OCI-LY7 (cell line): ENCODE data around the gene NTN3. TPM values are rescaled to one million over a fixed set of nuclear protein-coding genes. Genes with fewer than 3 reads are reported as not detected.

ENCODE experiments used
- BruUV-seq: library from RNA; stranded (reverse); fragments of 400-500 nt; replicated peaks from 2 replicates; lab custom pipeline; 2021; lab: Mats Ljungman, UMichigan
- CTCF ChIA-PET: fragments of 300-600 bp; sonication (Branson Sonifier 250); formaldehyde crosslinking; loops from one replicate; lab custom pipeline; 2022; ENCODE audit warnings: antibody characterized with exemption; ENCODE audit not compliant: unreplicated experiment; lab: Charles Lee
- POLR2A ChIA-PET: fragments of 300-600 bp; sonication (Branson Sonifier 250); formaldehyde crosslinking; loops from one replicate; lab custom pipeline; 2022; ENCODE audit warnings: antibody characterized with exemption; lab: Charles Lee
- DNase-seq: peaks from one replicate; pipeline ENCODE4 v3.0.0-alpha.2; 2015; ENCODE audit warnings: low spot score
- H2AFZ ChIP-seq: fragments of 200-600 bp; sonication (generic), shearing (Covaris generic); 2 replicates; pipeline ENCODE4 v1.6.1; 2014; ENCODE audit warnings: mild to moderate bottlenecking, antibody characterized with exemption, low read length, moderate library complexity
- H3K27ac ChIP-seq: fragments of 200-600 bp; sonication (generic); 2 replicates; pipeline ENCODE4 v1.5.1; 2014; ENCODE audit warnings: mixed run types, low read depth, mild to moderate bottlenecking, moderate library complexity, low read length, inconsistent platforms; ENCODE audit not compliant: poor library complexity, severe bottlenecking
- H3K36me3 ChIP-seq: fragments of 200-600 bp; sonication (generic); 2 replicates; pipeline ENCODE4 v1.6.1; 2014; ENCODE audit warnings: mild to moderate bottlenecking, antibody characterized with exemption, low read length, moderate library complexity, mixed read lengths; ENCODE audit not compliant: insufficient read depth
- H3K4me1 ChIP-seq: fragments of 200-600 bp; sonication (generic); 2 replicates; pipeline ENCODE4 v1.5.1; 2014; ENCODE audit warnings: mild to moderate bottlenecking, low read length; ENCODE audit not compliant: insufficient read depth, poor library complexity, severe bottlenecking
- H3K4me2 ChIP-seq: fragments of 200-600 bp; sonication (generic); 2 replicates; pipeline ENCODE4 v1.6.1; 2014; ENCODE audit warnings: mild to moderate bottlenecking, low read length
- H3K4me3 ChIP-seq: fragments of 200-600 bp; sonication (generic); 2 replicates; pipeline ENCODE4 v1.5.1; 2014; ENCODE audit warnings: mild to moderate bottlenecking, low read depth, low read length; ENCODE audit not compliant: poor library complexity, severe bottlenecking
- H3K79me2 ChIP-seq: fragments of 200-600 bp; sonication (generic); 2 replicates; pipeline ENCODE4 v1.6.1; 2016; ENCODE audit warnings: low read depth, mild to moderate bottlenecking, low read length, moderate library complexity, mixed read lengths; ENCODE audit not compliant: insufficient read depth
- H3K9me2 ChIP-seq: fragments of 200-600 bp; sonication (generic); 2 replicates; pipeline ENCODE4 v1.6.1; 2016; ENCODE audit warnings: mild to moderate bottlenecking, low read length, mixed read lengths; ENCODE audit not compliant: insufficient read depth
- H3K9me3 ChIP-seq: fragments of 200-600 bp; sonication (generic); 2 replicates; pipeline ENCODE4 v1.6.1; 2014; ENCODE audit warnings: mild to moderate bottlenecking, mixed run types, low read length, mixed read lengths
- H4K20me1 ChIP-seq: fragments of 200-600 bp; sonication (generic); 2 replicates; pipeline ENCODE4 v1.6.1; 2014; ENCODE audit warnings: mild to moderate bottlenecking, antibody characterized with exemption, low read length, moderate library complexity, mixed read lengths; ENCODE audit not compliant: insufficient read depth
- EZH2phosphoT487 ChIP-seq: fragments of 200-600 bp; sonication (generic); IDR thresholded peaks from 2 replicates; pipeline ENCODE4 v1.6.1; 2018; ENCODE audit warnings: low read depth, borderline replicate concordance, mild to moderate bottlenecking, mixed run types, antibody characterized with exemption, low read length, moderate library complexity, mixed read lengths
- intact Hi-C: fragments of 100-400 bp; cut with micrococcal nuclease; formaldehyde crosslinking; loops from one replicate; pipeline ENCODE4 v1.10.0; 2022; ENCODE audit not compliant: unreplicated experiment
- total RNA-seq, 2 experiments: library from RNA; depleted of rRNA in 1 of 2; stranded (reverse); fragments of >200 nt in 1 of 2; shearing (Covaris generic) in 1 of 2; gene quantifications; 2 replicates each; pipeline ENCODE4 v1.2.3, GENCODE V29; 2014 to 2022
- TF ChIP-seq, protein P1 (sequence below): fragments of 200-600 bp; sonication (generic); conservative IDR thresholded peaks from 2 replicates; pipeline ENCODE4 v1.5.1; 2014; ENCODE audit warnings: mild to moderate bottlenecking, antibody characterized with exemption, low read length, moderate library complexity, mixed read lengths

Gene NTN3
- total RNA-seq, 2 experiments from 2014 or later, result 1.7 to 2.3 TPM

DNA sequence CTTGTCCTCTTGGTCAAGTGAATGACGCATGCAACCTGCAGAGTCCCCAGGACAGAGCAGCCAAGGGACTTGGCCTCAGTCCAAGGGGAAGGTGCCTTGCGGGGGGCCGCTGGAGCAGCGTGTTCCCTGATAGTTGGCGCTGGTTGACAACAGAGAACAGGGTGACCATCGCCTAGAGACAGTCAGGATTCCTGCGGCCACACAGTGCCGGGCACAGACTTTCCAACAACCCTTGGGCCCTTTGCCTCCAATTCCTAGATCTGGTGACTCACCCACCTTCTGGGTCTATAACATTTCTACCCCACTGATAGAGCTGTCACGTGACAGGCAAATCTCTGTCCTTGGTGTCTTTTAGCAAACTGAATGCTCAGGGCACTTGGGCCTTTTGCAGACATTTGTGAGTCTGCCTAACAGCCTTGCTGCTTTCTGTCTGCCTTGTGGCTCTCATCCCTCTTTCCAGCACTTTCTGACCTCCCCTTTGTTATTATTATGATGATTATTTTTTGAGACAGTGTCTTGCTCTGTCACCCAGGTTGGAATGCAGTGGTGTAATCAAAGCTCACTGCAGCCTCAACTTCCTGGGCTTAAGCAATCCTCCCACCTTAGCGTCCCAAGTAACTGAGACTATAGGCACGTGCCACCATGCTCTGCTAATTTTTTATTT, 23.0 kb upstream of the NTN3 start:
- no peak overlapping the region for H3K4me2 ChIP-seq
- peaks cover 91% of the 10 kb centered on the region for H3K36me3 ChIP-seq
- TF ChIP-seq, protein P1, sequence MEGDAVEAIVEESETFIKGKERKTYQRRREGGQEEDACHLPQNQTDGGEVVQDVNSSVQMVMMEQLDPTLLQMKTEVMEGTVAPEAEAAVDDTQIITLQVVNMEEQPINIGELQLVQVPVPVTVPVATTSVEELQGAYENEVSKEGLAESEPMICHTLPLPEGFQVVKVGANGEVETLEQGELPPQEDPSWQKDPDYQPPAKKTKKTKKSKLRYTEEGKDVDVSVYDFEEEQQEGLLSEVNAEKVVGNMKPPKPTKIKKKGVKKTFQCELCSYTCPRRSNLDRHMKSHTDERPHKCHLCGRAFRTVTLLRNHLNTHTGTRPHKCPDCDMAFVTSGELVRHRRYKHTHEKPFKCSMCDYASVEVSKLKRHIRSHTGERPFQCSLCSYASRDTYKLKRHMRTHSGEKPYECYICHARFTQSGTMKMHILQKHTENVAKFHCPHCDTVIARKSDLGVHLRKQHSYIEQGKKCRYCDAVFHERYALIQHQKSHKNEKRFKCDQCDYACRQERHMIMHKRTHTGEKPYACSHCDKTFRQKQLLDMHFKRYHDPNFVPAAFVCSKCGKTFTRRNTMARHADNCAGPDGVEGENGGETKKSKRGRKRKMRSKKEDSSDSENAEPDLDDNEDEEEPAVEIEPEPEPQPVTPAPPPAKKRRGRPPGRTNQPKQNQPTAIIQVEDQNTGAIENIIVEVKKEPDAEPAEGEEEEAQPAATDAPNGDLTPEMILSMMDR, result no peak
- no peak for TF ChIP-seq EZH2phosphoT487
- no peaks in the 10 kb centered on the region for H3K79me2 ChIP-seq
- H3K27ac ChIP-seq, result no peak overlapping the region
- H4K20me1 ChIP-seq, result no peaks in the 10 kb centered on the region; the same call in 1 of the 2 replicates
- intact Hi-C loops, result no loop called here
- H2AFZ ChIP-seq, result no peak overlapping the region
- no peak for DNase-seq
- no peaks in the 10 kb centered on the region for H3K9me3 ChIP-seq
- POLR2A ChIA-PET, result no interaction called here
- H3K4me1 ChIP-seq, result no peaks in the 10 kb centered on the region
- no TSS peak for BruUV-seq
- H3K9me2 ChIP-seq, result no peaks in the 10 kb centered on the region
- H3K4me3 ChIP-seq, result no peak overlapping the region
- CTCF ChIA-PET, result no interaction called here

DNA sequence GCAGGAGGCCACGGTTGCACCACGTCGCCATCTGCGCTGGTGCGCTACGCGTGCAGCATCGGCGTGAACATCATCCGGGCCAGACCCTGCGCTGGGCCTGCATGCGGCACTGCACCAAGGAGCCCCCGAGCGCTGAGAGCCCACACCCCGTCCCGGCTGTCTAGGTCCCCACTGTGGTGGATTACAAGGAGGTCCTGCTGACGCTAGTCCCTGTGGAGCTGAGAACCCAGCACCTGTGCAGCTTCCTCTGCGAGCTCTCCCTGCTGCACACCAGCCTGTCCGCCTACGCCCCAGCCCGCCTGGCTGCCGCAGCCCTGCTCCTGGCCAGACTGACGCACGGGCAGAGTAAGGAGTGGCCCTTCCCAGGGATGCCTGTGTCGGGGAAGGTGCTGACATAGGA, 22.0 kb upstream of the NTN3 start:
- no peak overlapping the region for H2AFZ ChIP-seq
- ChIA-PET POLR2A (no interaction called here), CTCF (no interaction called here)
- H3K4me3 ChIP-seq, result no peak overlapping the region
- intact Hi-C loops, result no loop called here
- H3K79me2 ChIP-seq, result no peaks in the 10 kb centered on the region
- H3K36me3 ChIP-seq, result peaks cover 92% of the 10 kb centered on the region
- H3K4me1 ChIP-seq, result no peaks in the 10 kb centered on the region
- no peaks in the 10 kb centered on the region; the same call in 1 of the 2 replicates for H4K20me1 ChIP-seq
- DNase-seq, result no peak
- H3K4me2 ChIP-seq, result no peak overlapping the region
- TF ChIP-seq, protein P1, result no peak
- no peak for TF ChIP-seq EZH2phosphoT487
- no TSS peak for BruUV-seq
- no peak overlapping the region for H3K27ac ChIP-seq
- H3K9me3 ChIP-seq, result no peaks in the 10 kb centered on the region
- H3K9me2 ChIP-seq, result no peaks in the 10 kb centered on the region

DNA sequence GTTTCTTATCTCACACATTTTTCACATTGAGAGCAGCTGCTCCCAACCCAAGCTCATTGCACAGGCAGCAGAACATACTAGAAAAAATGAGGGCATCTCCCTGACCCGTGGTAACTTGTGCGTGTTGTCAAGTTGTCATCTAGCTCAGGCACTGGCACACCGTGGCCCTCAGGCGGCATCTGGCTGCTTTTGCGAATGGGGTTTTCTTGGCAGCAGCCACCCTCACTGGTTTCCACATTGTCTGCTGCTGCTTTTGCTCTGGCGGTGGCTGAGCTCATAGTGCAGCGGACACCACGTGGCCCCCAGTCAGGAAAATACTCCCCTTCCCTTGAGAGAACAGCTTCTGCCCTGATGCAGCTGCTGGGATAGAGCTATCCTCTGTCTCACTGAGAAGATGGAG, 20.6 kb upstream of the NTN3 start:
- TF ChIP-seq, protein P1, result no peak
- H3K36me3 ChIP-seq, result peaks cover 93% of the 10 kb centered on the region
- H3K4me3 ChIP-seq, result no peak overlapping the region
- H3K79me2 ChIP-seq, result no peaks in the 10 kb centered on the region
- H3K9me3 ChIP-seq, result no peaks in the 10 kb centered on the region
- H4K20me1 ChIP-seq, result no peaks in the 10 kb centered on the region; the same call in 1 of the 2 replicates
- no peak for DNase-seq
- no peaks in the 10 kb centered on the region for H3K9me2 ChIP-seq
- no peaks in the 10 kb centered on the region for H3K4me1 ChIP-seq
- ChIA-PET POLR2A (interaction anchor here (0.6 to 0.7 kb wide), 2 partner anchors 18 to 193 kb away, joined by 5 read pairs; no protein-coding TSS in a partner anchor), CTCF (no interaction called here)
- no peak overlapping the region for H3K27ac ChIP-seq
- H2AFZ ChIP-seq, result no peak overlapping the region
- intact Hi-C loops, result no loop called here
- no peak overlapping the region for H3K4me2 ChIP-seq
- BruUV-seq, result no TSS peak
